Measurements from ENCODE around the gene C5orf58.

Gene C5orf58

GRCh38 chr5:170278611-170279458, 46.0 kb downstream of the C5orf58 start:
- in situ Hi-C loops (cut with MboI; ENCODE audit: low sequenced_read_pairs): no loop called here

DNA sequence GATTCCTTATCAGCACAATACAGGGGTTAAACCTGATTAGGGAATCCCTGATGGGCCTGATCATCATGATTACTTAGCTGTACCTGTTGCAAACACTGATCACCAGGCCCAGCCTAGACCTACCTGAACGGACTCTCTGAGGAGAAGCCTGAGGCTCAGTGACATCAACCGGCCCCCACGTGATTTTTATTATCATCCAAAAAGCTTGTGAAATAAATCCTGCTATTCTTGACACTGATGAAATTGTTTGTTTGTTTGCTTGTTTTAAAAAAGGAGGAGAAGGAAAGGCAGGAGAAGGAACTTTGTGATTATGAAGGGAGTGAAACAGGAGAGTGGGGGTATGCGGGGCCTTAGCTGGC, 46.7 kb downstream of the C5orf58 start:
- in situ Hi-C loops (cut with MboI; ENCODE audit: low sequenced_read_pairs): no loop called here

GRCh38 chr5:170280011-170280493, 47.3 kb downstream of the C5orf58 start:
- in situ Hi-C loops (cut with MboI; ENCODE audit: low sequenced_read_pairs): no loop called here

DNA sequence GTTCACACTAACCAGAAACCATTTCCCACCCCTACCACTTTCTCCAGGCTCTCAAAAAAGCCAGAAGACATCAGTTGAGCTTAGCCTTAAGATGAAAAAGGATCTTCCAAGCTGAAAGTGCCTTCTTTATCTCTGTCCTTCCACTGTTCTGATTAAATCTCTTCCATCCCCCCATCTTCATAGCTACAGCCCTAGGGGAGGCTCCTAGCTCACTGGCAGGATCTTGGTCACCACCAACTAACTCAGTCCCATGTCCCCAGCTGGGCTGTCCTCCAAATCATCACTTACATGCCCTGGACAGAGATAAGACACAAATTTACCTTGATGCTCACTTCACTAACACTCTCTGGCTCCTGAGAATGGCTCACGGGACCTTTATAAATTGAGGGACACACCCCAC, 50.5 kb downstream of the C5orf58 start:
- in situ Hi-C loops (cut with MboI; ENCODE audit: low sequenced_read_pairs): no loop called here

DNA sequence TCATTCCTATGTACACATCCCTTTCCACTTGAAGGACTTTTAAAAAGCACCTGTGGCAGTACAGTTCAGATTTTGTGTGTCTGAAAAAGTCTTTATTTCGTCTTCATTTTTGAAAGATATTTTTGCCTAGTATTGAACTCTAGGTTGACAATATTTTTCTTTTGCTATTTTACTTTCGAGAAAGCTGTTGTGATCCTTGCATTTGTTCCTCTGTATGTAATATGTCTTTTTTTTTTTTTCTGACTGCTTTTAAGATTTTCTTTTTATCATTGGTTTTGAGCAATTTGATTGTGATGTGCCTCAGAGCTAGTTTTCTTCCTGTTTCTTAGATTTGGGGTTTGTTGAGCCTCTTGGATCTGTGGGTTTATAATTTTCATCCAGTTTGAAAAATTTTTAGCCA, 51.4 kb downstream of the C5orf58 start:
- in situ Hi-C loops (cut with MboI; ENCODE audit: low sequenced_read_pairs): no loop called here

GRCh38 chr5:170285181-170285580, 52.4 kb downstream of the C5orf58 start:
- in situ Hi-C loops (cut with MboI; ENCODE audit: low sequenced_read_pairs): no loop called here

DNA sequence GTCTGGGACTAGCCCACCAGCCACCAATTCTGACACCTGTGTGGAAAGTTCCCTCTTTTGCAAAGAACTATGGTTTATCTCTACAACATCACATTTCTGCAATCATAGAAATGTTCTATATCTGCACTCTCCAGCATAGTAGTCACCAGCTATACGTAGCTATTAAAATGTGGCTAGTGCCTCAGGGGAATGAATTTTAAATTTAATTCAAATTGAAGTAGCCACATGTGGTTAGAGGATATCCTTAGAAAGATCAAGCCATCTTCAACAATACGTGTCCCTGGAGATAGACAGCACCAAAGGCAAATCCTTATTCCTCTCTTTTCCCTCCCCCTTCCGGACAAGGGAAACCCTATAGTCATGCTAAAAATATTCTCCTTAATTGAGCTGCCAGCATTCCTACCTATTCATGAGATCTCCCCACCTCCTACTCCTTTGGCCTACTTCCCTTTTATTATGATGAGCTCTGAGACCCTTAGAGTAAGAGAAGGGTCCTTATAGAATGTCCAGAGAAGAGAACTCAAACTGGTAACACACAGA, 53.7 kb downstream of the C5orf58 start:
- in situ Hi-C loops (cut with MboI; ENCODE audit: low sequenced_read_pairs): no loop called here

GRCh38 chr5:170287532-170287931, 54.7 kb downstream of the C5orf58 start:
- in situ Hi-C loops (cut with MboI; ENCODE audit: low sequenced_read_pairs): no loop called here

GRCh38 chr5:170288151-170288550, 55.4 kb downstream of the C5orf58 start:
- in situ Hi-C loops (cut with MboI; ENCODE audit: low sequenced_read_pairs): no loop called here

DNA sequence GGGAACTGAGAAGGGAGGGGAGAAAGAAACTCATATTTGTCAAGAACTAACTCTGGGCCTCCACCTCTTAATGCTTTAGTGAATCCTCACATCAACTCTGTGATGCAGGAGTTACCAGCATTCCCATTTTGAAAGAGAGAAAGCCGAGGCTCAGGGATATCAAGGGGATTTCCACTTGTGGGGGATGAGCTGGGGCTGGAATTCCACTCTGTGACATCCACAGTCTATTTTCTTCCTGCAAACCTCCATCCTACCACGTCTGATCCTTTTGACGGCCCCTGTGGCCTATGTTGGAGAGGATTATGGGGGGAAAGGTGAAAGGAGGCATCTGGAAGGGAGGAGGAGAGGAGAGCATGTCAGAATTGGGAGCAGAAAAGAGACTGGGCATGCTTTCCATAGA, 55.8 kb downstream of the C5orf58 start:
- in situ Hi-C loops (cut with MboI; ENCODE audit: low sequenced_read_pairs): no loop called here

- in situ Hi-C loops (cut with MboI; ENCODE audit: low sequenced_read_pairs): no loop called here
Observed at GRCh38 chr5:170289121-170289520, 56.3 kb downstream of the C5orf58 start.

DNA sequence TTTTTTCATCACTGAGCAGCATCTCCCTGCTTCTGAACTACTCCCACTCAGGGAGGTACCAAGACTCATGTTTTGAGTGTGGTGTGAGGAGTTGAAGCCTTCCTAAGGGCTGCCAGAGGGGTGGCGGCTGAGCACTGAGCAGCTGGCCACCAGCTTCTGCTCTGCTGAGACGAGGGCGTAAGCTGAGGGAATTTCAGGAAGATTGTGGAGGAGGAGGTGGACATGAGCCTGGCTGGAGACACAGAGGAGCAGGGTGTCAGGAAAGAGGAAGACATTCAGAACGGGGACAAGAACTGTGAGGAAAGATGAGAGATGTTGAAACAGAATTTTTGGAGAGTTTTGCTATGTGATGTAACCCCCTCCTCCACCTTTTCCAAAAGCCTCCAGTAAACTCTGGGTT, 57.0 kb downstream of the C5orf58 start:
- in situ Hi-C loops (cut with MboI; ENCODE audit: low sequenced_read_pairs): no loop called here

GRCh38 chr5:170290498-170290897, 57.7 kb downstream of the C5orf58 start:
- in situ Hi-C loops (cut with MboI; ENCODE audit: low sequenced_read_pairs): no loop called here

DNA sequence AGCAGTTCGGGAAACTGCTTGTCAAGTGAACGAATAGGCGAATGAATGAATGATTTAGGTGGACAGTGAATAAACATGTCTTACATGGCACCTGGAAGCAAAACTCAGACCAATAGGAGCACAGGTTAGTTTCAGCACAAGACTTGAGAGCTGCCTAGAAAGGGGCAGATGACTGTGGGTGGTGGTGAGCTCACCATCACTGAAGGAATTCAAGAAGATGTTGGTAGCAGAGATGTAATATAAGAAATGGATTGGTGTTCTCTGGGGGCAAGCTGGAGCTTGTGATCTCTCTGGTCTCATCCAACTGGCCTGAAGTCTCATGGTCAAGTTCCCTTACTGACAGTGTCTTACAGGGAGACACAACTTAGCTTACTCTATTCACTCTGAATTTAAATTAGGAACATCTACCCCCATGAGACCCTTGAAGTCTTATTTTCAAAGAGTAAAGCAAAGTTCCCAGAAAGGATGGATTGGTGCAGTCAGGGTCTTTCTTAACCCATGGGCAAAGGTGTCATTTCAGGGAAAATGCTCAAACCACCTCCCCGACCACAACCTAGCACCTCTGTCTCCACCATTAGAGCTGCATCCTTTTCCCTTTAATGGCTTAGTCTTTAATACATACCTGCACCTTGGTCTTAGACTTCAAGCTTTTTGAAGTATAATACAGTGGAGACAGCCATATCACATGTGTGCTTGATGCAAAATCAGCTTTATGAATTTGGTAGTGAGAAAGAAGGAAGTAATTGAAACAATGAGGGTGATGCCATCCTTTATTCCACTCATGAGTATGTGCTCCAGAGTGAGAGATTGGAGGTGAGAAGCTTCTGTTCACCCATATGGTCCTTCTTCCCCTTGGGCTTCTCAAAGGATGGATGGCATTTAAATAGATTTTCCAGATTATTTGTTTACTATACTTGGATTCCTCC, 59.7 kb downstream of the C5orf58 start:
- in situ Hi-C loops (cut with MboI; ENCODE audit: low sequenced_read_pairs): no loop called here

DNA sequence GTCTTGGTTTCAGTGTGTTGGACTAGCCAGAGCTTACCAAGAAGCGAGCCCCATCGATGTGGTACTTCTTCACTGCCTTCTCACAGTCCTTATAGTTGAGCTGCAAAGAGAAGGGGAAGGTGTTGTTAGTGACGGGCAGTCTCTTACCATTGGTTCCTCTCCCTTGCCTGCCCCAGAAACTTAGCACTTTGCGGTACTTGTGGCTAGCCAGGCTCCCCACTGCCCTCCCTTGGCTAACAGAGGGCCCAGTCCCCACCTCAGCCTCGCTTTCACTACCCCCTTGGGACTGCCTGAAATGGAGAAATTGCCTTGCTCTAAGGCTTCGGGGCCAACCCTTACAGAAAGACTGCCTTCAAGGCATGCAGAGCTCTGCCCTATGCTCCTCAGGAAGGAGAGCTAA, 60.5 kb downstream of the C5orf58 start:
- in situ Hi-C loops (cut with MboI; ENCODE audit: low sequenced_read_pairs): no loop called here

- in situ Hi-C loops (cut with MboI; ENCODE audit: low sequenced_read_pairs): no loop called here
Observed at GRCh38 chr5:170294057-170294456, 61.3 kb downstream of the C5orf58 start.

GRCh38 chr5:170294556-170294955, 61.8 kb downstream of the C5orf58 start:
- in situ Hi-C loops (cut with MboI; ENCODE audit: low sequenced_read_pairs): no loop called here

Data from hTERT RPE-1 (cell line).